ENCODE data around the gene SRP14. TPM values are rescaled to one million over a fixed set of nuclear protein-coding genes. Genes with fewer than 3 reads are reported as not detected.

The SRP14 gene
- total and polyA plus RNA-seq, 9 of the 15 experiments (the other 6 are each of a cell fraction or from before 2014, with no cell fraction given), result 161 to 1,097 (median 402) TPM

- TF ChIP-seq, protein P1, sequence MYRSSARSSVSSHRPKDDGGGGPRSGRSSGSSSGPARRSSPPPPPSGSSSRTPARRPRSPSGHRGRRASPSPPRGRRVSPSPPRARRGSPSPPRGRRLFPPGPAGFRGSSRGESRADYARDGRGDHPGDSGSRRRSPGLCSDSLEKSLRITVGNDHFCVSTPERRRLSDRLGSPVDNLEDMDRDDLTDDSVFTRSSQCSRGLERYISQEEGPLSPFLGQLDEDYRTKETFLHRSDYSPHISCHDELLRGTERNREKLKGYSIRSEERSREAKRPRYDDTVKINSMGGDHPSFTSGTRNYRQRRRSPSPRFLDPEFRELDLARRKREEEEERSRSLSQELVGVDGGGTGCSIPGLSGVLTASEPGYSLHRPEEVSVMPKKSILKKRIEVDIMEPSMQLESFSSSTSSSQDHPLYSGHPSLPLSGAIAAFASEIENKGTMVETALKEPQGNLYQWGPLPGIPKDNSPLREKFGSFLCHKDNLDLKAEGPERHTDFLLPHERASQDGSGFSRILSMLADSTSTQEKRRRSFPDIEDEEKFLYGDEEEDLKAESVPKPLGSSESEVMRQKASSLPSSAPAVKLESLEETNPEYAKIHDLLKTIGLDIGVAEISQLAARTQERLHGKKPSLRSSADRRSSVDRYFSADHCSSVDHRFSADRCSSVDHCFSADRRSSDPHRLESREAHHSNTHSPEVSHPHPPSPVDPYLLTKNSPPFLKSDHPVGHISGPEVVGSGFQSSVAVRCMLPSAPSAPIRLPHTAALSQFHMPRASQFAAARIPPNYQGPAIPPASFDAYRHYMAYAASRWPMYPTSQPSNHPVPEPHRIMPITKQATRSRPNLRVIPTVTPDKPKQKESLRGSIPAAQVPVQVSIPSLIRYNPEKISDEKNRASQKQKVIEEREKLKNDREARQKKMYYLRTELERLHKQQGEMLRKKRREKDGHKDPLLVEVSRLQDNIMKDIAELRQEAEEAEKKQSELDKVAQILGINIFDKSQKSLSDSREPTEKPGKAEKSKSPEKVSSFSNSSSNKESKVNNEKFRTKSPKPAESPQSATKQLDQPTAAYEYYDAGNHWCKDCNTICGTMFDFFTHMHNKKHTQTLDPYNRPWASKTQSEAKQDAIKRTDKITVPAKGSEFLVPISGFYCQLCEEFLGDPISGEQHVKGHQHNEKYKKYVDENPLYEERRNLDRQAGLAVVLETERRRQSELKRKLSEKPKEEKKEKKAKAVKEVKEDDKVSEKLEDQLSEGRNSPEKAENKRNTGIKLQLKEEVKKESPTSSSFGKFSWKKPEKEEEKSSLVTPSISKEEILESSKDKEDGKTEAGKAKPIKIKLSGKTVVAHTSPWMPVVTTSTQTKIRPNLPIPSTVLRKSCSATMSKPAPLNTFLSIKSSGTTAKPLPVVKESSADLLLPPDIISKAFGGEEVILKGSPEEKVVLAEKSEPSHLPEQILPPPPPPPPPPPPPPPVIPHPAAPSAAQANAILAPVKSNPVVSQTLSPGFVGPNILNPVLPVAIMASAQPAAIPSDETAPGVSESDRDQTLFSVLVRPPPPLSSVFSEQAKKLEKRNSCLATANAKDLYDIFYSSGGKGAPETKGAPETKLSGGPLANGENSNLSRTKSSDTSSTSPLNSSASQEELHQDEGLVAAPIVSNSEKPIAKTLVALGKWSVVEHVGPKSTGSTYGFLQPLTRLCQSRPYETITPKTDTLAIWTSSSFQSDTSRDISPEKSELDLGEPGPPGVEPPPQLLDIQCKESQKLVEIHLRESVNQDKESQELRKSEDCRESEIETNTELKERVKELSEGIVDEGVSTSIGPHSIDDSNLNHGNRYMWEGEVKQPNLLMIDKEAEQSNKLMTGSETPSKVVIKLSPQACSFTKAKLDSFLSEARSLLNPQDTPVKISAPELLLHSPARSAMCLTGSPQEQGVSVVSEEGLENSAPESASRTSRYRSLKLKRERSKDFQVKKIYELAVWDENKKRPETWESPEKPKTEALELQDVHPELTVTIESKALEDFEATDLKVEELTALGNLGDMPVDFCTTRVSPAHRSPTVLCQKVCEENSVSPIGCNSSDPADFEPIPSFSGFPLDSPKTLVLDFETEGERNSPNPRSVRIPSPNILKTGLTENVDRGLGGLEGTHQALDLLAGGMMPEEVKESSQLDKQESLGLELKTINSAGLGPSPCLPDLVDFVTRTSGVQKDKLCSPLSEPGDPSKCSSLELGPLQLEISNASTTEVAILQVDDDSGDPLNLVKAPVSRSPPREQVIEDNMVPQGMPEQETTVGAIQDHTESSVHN (IDR thresholded peaks at IDR 0.05; ENCODE audit: borderline replicate concordance in 1 of 2, low read depth in 1 of 2), result no peak
- TF ChIP-seq ZNF217 (CRISPR knock-in tag; IDR thresholded peaks at IDR 0.05) (no peak), ZNF253 (CRISPR knock-in tag; conservative IDR thresholded peaks at IDR 0.05) (no peak), PML (IDR thresholded peaks at IDR 0.05; ENCODE audit: low read length) (no peak), MAFG (tag; conservative IDR thresholded peaks at IDR 0.05) (no peak), TARDBP (IDR thresholded peaks at IDR 0.05) (no peak), MAFK (IDR thresholded peaks at IDR 0.05; ENCODE audit: low read length) (no peak), CHD4 (IDR thresholded peaks at IDR 0.05; ENCODE audit: insufficient read depth, insufficient replicate concordance, low read depth, low read length, poor library complexity, severe bottlenecking) (no peak), ZKSCAN8 (CRISPR knock-in tag; IDR thresholded peaks at IDR 0.05) (no peak), NFE2 (IDR thresholded peaks at IDR 0.05; ENCODE audit: low read depth) (no peak)
- TF ChIP-seq, protein P2, sequence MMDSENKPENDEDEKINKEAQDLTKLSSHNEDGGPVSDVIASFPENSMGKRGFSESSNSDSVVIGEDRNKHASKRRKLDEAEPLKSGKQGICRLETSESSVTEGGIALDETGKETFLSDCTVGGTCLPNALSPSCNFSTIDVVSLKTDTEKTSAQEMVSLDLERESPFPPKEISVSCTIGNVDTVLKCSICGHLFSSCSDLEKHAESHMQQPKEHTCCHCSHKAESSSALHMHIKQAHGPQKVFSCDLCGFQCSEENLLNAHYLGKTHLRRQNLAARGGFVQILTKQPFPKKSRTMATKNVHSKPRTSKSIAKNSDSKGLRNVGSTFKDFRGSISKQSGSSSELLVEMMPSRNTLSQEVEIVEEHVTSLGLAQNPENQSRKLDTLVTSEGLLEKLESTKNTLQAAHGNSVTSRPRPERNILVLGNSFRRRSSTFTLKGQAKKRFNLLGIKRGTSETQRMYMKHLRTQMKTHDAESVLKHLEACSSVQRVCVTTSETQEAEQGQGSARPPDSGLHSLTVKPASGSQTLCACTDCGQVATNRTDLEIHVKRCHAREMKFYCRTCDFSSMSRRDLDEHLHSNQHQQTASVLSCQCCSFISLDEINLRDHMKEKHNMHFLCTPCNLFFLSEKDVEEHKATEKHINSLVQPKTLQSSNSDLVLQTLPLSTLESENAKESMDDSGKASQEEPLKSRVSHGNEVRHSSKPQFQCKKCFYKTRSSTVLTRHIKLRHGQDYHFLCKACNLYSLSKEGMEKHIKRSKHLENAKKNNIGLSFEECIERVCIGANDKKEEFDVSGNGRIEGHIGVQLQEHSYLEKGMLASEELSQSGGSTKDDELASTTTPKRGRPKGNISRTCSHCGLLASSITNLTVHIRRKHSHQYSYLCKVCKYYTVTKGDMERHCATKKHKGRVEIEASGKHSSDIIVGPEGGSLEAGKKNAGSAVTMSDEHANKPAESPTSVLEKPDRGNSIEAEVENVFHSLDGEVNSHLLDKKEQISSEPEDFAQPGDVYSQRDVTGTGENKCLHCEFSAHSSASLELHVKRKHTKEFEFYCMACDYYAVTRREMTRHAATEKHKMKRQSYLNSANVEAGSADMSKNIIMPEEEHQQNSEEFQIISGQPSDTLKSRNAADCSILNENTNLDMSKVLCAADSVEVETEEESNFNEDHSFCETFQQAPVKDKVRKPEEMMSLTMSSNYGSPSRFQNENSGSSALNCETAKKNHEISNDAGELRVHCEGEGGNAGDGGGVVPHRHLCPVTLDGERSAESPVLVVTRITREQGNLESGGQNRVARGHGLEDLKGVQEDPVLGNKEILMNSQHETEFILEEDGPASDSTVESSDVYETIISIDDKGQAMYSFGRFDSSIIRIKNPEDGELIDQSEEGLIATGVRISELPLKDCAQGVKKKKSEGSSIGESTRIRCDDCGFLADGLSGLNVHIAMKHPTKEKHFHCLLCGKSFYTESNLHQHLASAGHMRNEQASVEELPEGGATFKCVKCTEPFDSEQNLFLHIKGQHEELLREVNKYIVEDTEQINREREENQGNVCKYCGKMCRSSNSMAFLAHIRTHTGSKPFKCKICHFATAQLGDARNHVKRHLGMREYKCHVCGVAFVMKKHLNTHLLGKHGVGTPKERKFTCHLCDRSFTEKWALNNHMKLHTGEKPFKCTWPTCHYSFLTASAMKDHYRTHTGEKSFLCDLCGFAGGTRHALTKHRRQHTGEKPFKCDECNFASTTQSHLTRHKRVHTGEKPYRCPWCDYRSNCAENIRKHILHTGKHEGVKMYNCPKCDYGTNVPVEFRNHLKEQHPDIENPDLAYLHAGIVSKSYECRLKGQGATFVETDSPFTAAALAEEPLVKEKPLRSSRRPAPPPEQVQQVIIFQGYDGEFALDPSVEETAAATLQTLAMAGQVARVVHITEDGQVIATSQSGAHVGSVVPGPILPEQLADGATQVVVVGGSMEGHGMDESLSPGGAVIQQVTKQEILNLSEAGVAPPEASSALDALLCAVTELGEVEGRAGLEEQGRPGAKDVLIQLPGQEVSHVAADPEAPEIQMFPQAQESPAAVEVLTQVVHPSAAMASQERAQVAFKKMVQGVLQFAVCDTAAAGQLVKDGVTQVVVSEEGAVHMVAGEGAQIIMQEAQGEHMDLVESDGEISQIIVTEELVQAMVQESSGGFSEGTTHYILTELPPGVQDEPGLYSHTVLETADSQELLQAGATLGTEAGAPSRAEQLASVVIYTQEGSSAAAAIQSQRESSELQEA (IDR thresholded peaks at IDR 0.05; ENCODE audit: low read depth), result no peak
- TF ChIP-seq, protein P3, sequence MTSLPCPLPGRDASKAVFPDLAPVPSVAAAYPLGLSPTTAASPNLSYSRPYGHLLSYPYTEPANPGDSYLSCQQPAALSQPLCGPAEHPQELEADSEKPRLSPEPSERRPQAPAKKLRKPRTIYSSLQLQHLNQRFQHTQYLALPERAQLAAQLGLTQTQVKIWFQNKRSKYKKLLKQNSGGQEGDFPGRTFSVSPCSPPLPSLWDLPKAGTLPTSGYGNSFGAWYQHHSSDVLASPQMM (CRISPR knock-in tag; IDR thresholded peaks at IDR 0.05), result no peak
Observed at GRCh38 chr15:39998511-39999077, 40.4 kb downstream of the SRP14 start (continued).

Data from K562 (cell line).